Skeletal muscle tissue (tissue), 4 donors: ENCODE results near the gene KCNMA1. TPM values are rescaled to one million over a fixed set of nuclear protein-coding genes. Genes with fewer than 3 reads are reported as not detected.

Experiments
- H3K27ac ChIP-seq: one replicate; pipeline ENCODE4 v1.7.0; 2013; ENCODE audit warnings: mild to moderate bottlenecking, low read depth, low read length, inconsistent platforms
- H3K27me3 ChIP-seq, 3 donors: one replicate each; pipeline ENCODE4 v1.7.0; 2013; ENCODE audit warnings: low read length in 3 of 3; ENCODE audit not compliant: control insufficient read depth in 3 of 3, insufficient read depth in 3 of 3
- H3K36me3 ChIP-seq, 3 donors: one replicate each; pipeline ENCODE4 v1.7.0; 2013; ENCODE audit warnings: low read length in 3 of 3; ENCODE audit not compliant: control insufficient read depth in 3 of 3, insufficient read depth in 3 of 3
- H3K4me1 ChIP-seq, 3 donors: one replicate each; pipeline ENCODE4 v1.7.0; 2013; ENCODE audit warnings: low read length in 3 of 3, mild to moderate bottlenecking in 3 of 3; ENCODE audit not compliant: control insufficient read depth in 3 of 3, insufficient read depth in 3 of 3
- H3K4me3 ChIP-seq, 3 donors: one replicate each; pipeline ENCODE4 v1.7.0; 2013; ENCODE audit warnings: low read length in 3 of 3
- H3K9ac ChIP-seq, 3 donors: one replicate each; pipeline ENCODE4 v1.7.0; 2013; ENCODE audit warnings: low read length in 3 of 3, mild to moderate bottlenecking in 3 of 3, moderate library complexity in 2 of 3, low read depth in 1 of 3
- H3K9me3 ChIP-seq, 3 donors: one replicate each; pipeline ENCODE4 v1.7.0; 2013; ENCODE audit warnings: low read length in 3 of 3; ENCODE audit not compliant: control insufficient read depth in 3 of 3
- total RNA-seq: library from RNA; depleted of rRNA; stranded (reverse); fragments of >200 nt; gene quantifications from one replicate; pipeline ENCODE4 v1.2.3, GENCODE V29; 2014
- donor health status: Osteomylitis.

KCNMA1 gene
- total RNA-seq, 1 donor from 2014 or later, result 18.8 TPM

DNA sequence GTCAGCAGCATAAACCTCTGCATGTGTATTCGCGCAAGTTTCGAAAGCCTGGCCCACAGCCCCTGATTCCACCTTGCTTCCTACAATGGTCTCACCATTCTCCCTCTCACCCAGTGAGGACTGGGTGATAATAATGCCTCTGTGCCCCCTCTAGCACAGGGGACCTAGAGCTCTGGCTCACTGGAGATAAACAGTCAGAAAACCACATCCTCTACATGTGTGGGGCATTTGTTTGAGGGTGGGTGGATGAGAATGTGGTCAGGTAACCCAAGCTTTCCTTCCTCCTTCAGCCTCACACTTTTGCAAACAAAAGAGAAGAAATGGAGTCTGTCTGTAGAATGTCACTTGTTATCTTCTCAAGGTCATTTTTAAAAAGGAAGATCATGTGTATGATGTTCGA is 373.5 kb downstream of the KCNMA1 start:
- H3K27ac ChIP-seq, result no peak overlapping the region
- peaks cover 11 to 31% (median 23%) of the 10 kb centered on the region in 3 donors for H3K4me1 ChIP-seq
- no peak overlapping the region for H3K9ac ChIP-seq
- no peaks in the 10 kb centered on the region for H3K9me3 ChIP-seq
- no peaks in the 10 kb centered on the region for H3K36me3 ChIP-seq
- H3K27me3 ChIP-seq, result no peaks in the 10 kb centered on the region
- no peak overlapping the region for H3K4me3 ChIP-seq

DNA sequence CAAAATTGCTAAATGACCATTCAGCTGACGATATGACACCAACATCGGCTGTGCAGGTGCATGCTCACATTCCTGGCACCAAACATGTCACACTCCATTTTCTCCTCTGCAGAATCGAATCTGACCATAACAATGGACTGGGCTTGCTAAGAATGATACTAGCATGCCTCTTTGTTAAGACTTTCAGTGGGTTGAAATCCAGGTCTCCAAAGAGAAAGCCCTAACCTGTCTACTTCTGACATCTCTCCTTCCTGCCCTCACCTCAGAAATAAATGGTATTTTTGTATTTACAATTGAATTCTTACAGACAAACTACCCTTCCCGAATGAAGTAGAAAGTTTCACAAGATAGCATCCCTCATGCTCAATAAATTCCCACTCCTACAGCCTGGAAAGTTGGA is 373.9 kb downstream of the KCNMA1 start:
- no peak overlapping the region for H3K27ac ChIP-seq
- H3K27me3 ChIP-seq, result no peaks in the 10 kb centered on the region
- no peak overlapping the region for H3K4me3 ChIP-seq
- H3K4me1 ChIP-seq, result peaks cover 11 to 29% (median 20%) of the 10 kb centered on the region in 3 donors
- no peaks in the 10 kb centered on the region for H3K9me3 ChIP-seq
- H3K36me3 ChIP-seq, result no peaks in the 10 kb centered on the region
- no peak overlapping the region for H3K9ac ChIP-seq

DNA sequence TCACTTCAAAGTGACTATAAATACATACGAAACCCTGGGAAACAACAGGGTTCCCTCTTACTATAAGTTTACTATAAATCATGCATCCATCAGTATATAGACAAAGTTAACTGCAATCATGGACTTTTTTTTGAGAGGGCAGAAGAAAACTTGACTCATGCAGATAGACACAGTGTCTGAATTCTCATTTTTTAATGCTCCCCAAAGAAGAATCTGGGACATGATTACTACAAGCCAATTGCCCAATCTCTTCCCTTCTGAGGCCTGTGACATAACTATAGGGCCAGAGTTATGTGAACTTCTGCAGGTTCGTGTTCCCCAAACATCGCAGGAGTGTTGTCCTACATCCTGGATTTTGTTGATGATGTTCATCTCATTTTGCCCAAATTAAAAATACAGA is 376.5 kb downstream of the KCNMA1 start:
- H3K9ac ChIP-seq, result no peak overlapping the region
- peaks cover 0 to 5% (median 0%) of the 10 kb centered on the region in 3 donors for H3K4me1 ChIP-seq
- H3K27me3 ChIP-seq, result no peaks in the 10 kb centered on the region
- no peak overlapping the region for H3K27ac ChIP-seq
- no peak overlapping the region for H3K4me3 ChIP-seq
- no peaks in the 10 kb centered on the region for H3K9me3 ChIP-seq
- H3K36me3 ChIP-seq, result no peaks in the 10 kb centered on the region

DNA sequence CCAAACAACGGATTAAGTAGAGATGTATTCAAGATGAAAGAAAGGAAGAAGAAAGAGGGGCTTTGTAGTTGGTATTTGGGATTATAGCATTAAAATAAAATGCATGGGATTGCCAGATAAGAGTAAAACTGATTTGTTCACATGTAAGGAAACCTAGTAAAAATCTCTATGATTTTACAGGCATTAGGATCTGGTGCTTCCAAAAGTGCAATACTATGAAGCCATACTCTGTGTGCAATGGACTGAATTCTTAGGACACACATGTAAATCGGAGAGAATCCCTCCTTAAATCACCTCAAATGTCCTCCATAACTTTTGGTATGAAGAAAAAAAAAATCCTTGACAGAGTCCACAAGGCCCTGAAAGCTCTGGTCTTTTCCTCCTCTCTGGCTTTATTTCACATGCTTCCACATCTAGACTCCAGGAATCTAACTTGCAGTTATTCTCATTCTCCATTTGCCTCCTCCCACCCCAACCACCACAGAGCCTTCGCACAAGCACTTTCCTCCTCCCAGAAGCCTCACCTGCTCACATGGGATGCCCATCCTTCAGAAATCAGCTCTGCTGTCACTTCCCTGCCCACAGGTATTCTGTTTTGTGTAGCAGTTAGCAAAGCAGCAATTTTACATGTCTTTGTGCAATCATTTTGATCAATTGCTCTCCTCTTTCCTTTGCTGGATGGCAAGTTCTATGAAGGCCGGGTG is 378.3 kb downstream of the KCNMA1 start:
- H3K36me3 ChIP-seq, result no peaks in the 10 kb centered on the region
- H3K27me3 ChIP-seq, result no peaks in the 10 kb centered on the region
- peaks cover 0 to 4% (median 0%) of the 10 kb centered on the region in 3 donors for H3K4me1 ChIP-seq
- H3K4me3 ChIP-seq, result no peak overlapping the region
- no peak overlapping the region for H3K9ac ChIP-seq
- H3K27ac ChIP-seq, result no peak overlapping the region
- H3K9me3 ChIP-seq, result no peaks in the 10 kb centered on the region

DNA sequence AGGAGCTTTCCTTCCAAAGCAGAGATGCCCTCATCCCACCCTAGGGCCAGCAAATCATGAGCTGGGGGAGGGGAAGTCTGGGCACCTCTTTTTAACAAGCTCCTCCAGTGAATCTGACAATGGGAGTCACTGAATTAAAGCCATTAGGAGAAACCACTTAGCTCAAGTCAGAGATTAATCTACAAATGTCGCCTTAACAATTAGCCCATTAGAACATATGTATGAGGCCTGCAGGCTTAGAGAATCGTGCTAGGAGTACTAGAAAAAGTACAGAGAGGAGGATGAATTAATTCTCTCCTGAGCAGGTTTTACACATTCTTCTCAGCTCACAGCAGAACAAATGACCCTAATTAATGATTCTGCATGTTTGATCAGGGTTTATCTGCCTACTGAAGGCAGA is 381.3 kb downstream of the KCNMA1 start:
- Histone ChIP-seq H3K9ac (no peak overlapping the region), H3K9me3 (no peaks in the 10 kb centered on the region), H3K4me1 (no peaks in the 10 kb centered on the region), H3K27me3 (no peaks in the 10 kb centered on the region), H3K27ac (no peak overlapping the region), H3K4me3 (no peak overlapping the region), H3K36me3 (no peaks in the 10 kb centered on the region)

DNA sequence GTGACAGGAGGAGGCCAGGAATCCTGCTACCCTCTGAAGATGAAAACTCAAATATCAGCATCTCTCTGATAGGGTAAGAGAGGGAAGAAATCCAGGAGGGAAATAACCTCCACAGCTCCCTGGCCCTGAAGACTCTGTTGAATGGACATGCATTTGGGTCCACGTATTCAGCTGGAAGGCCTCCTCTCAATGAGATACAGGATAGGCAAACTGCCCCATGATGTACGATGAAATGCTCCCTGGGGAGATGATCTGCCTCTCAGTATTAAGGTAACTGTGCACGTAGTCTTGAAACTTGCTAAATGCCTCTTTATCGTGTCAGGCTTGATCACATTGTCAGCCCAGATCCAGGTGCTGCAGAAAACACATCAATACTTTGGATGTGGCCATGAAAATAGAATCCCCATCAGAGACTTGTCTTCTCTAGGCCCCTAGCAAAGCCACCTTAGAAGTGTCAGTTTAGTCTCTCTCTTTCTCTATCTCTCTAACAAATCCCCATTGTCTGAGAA is 384.0 kb downstream of the KCNMA1 start:
- H3K27ac ChIP-seq, result no peak overlapping the region
- H3K4me3 ChIP-seq, result no peak overlapping the region
- no peaks in the 10 kb centered on the region for H3K36me3 ChIP-seq
- no peaks in the 10 kb centered on the region for H3K4me1 ChIP-seq
- no peaks in the 10 kb centered on the region for H3K27me3 ChIP-seq
- H3K9me3 ChIP-seq, result no peaks in the 10 kb centered on the region
- H3K9ac ChIP-seq, result no peak overlapping the region

DNA sequence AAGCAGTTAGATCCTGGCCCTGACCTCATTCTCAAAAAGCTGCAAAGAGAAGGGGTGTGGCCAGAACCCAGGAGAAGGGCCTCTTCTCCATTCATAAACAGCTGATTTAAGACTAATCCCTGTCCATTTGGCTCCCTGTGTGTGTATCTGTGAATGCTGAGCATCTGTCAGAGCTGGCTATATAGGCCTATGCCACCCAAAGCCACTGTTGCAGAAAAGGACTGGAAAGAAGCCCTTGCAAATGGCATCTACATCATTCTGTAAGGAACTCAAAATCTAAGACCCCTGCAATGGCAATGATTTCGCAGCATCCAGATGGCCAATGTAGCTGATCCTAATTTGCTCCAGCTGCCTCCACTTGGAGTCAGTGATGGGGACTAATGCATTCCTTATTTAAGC is 384.5 kb downstream of the KCNMA1 start:
- H3K9ac ChIP-seq, result no peak overlapping the region
- no peaks in the 10 kb centered on the region for H3K27me3 ChIP-seq
- H3K27ac ChIP-seq, result no peak overlapping the region
- H3K4me1 ChIP-seq, result no peaks in the 10 kb centered on the region
- H3K9me3 ChIP-seq, result no peaks in the 10 kb centered on the region
- no peaks in the 10 kb centered on the region for H3K36me3 ChIP-seq
- no peak overlapping the region for H3K4me3 ChIP-seq

DNA sequence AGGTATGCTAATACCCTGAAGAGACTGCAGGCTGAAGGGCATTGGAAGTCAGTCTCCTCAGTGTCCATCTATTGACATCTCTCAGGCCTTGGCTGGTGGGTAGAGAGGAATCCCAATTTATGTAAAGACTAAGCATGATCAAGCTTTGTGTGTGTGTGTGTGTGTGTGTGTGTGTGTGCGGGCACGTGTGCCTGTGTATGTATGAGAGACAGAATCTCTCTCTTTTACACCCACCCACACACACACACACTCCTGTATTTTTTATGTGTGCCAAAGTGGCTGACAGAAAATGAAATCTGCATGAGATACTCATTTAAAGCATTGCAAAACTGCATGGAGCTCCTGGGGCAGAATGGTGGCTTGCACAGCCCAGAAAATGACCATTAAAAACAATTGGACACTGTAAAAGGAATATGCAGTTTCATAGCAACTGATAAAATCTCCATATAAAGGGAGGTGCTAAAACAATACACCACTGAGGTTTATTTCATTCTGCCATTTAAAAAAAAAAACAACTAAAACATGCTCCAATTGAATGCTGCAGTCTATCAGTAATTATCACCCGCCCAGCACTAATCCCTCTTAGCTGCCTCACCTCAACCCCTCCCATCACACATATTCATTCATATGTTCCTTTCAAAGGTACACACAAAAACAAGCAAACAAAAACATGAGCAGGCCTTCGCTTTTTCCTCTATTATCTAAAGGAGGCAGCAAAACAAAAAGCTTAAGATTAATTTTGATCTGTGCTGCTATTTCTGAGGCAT is 385.0 kb downstream of the KCNMA1 start:
- Histone ChIP-seq H3K9me3 (no peaks in the 10 kb centered on the region), H3K27ac (no peak overlapping the region), H3K36me3 (no peaks in the 10 kb centered on the region), H3K4me1 (peaks cover 0 to under 1% (median 0%) of the 10 kb centered on the region in 3 donors), H3K9ac (no peak overlapping the region), H3K27me3 (no peaks in the 10 kb centered on the region), H3K4me3 (no peak overlapping the region)

DNA sequence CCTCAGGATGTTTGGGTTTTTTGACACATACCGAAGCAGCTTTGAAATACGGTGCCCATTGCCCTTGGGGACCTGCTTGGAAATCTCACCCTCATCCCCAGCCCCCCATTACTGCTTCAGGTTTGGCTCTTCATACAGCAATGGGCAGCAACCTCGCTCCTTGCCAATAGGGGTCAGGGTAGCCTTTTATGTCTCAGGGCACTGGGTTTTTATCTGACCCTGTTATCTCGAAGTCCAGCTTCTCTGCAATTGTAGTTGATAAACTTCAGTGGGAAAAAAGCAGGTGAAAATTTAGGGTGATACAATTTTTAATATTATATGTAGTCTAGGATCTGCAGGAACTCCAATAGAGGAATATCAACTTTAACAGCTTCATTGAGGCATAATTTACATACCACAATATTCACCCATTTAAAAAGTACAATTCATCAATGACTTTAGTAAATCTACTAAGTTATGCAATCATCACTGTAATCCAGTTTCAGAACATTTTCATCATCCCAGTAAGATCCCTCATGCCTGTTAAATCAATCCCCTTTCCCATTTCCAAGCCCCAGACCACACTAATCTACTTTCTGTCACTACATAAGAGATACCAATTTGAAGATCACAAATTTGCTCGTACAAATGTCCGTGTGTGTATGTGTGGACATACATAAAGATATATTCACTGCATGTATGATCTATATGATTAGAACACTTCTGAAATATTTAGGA is 386.2 kb downstream of the KCNMA1 start:
- no peak overlapping the region for H3K27ac ChIP-seq
- no peaks in the 10 kb centered on the region for H3K27me3 ChIP-seq
- no peak overlapping the region for H3K4me3 ChIP-seq
- no peaks in the 10 kb centered on the region for H3K36me3 ChIP-seq
- H3K9ac ChIP-seq, result no peak overlapping the region
- H3K4me1 ChIP-seq, result peaks cover 0 to 10% (median 0%) of the 10 kb centered on the region in 3 donors
- no peaks in the 10 kb centered on the region for H3K9me3 ChIP-seq
